GM21528 (cell line): ENCODE data around the gene SLF2.
"Not testable (repeated sequence)": the region's sequence is repeated elsewhere in the genome, so short reads cannot be mapped to it uniquely, and the experiment has no call there.

Source experiments
- ATAC-seq: cut with Tn5 transposase; IDR thresholded peaks from one replicate; pipeline ENCODE4 v1.9.1; 2021; ENCODE audit warnings: mild to moderate bottlenecking, moderate library complexity; ENCODE audit not compliant: unreplicated experiment, low FRiP score

The SLF2 gene

DNA sequence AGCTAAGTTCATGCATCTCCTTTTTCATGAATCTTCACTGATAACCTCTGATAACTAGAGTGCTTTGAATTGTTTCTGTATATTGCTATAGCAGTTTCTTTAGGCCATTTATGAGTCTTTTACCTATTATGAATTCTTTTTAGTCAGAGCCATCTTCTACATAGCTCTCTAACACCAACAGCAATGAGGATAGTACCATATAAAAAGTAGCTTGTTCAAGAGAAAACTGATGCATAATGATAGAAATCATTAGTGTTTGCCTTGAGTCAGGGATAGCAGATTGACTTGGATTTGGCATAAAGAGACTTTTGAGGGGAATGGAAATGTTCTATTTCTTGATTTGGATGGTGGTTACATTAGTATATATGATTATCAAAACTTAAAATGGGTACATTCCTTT lies 30.7 kb downstream of the SLF2 start:
- no peak for ATAC-seq

DNA sequence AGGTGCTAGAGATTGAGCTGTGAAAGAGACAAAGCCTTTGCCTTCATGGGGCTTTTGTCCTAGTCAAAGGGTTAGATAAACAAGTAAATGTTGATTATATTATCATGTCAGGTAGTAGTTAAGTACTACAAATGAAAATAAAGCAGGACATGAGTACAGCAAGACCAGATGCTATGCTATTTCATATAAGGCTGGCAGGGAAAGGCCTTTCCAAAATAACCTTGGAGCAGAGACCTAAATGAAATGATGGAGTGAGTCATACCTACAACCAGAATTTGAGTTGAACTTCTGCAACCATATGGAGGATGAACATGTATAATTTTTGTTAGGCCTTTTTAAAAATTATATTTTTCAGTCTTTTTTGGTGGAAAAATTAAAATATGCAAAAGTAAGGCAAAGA lies 33.0 kb downstream of the SLF2 start:
- ATAC-seq = no peak

DNA sequence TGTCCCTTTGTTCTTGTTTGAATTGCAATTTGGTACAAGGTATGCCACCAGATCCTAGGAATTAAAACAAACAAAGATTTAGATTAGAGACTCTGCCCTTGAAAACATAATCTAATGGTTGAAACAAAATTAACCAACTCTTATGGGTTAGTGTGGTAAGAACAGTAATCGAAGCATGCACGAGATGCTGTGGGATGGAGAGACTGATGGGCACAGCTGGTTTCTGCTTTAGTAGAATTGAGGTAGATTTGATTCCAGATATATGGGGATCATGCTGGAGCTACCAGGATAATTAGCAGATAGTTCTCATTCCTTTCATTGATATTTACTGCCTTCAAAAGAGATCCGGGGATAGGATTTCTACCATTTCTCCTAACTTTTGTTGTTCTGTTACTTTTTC lies 36.2 kb downstream of the SLF2 start:
- no peak for ATAC-seq

DNA sequence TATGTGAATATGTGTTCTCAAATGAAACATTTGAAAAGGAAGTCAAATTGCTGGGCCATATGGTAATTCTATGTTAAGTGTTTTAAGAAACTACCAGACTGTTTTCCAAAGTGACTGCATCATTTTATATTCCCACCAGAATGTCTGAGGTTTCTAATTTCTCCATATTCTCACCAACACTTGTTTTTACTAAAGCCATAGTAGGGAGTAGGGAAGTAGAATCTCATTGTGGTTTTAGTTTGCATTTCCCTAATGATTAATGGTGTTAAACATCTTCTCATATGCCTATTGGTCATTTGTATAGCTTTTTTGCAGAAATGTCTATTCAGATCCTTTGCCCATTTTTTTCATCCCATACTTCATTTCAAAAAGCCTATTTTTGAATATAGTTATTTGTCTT lies 47.5 kb downstream of the SLF2 start:
- ATAC-seq = no peak

DNA sequence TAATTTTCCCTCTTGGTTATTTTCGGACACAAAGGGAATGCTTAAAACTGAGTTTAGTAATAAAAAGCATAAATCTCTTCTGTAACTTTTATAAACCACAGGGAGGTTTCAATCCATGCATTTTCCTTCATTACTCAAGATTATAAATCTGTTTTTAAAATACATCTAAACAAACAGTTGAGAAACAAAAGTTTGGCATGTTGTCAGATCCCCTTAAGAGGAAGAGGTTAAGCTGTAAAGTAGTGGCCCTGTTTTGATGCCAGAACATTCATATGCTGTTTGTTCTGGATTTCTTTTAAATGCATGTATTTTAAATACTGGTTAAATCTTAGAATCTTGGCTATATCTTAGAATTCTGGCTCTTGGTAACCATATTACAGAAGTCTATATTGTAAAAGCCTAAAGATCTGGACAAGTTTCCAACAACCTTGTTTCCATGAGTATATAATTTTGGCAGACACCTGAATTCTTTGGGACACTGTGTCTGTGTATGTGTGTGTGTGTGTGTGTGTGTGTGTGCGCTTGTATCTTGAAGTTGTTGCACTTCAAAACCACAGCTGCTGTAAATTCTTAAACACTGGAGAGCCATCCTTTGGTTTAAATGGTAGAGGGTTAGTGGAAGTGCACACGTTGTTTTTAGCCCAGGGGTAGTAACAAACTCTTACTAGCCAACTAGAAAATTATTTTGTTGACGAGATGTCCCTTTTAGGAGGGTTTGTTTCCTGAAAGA lies 49.8 kb downstream of the SLF2 start:
- no peak for ATAC-seq

DNA sequence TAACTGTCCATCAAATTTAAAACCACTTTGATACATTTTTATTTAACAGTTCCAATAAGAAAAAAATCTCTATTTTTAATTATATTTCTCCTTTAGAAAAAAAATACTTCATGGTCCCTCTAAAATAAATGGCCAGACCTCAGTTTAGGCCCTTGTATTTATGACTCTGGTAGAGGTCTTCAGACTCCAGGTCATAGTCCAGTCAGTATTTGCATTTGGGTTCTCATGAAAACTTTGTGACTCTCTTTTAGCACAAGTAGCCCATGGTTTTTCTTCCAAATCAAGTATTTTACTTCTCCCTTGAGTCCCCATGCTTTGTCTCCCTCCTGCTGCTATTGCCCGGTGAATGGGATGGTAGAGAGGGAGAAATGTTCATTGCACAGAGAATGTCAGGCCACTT lies 51.1 kb downstream of the SLF2 start:
- ATAC-seq = no peak

DNA sequence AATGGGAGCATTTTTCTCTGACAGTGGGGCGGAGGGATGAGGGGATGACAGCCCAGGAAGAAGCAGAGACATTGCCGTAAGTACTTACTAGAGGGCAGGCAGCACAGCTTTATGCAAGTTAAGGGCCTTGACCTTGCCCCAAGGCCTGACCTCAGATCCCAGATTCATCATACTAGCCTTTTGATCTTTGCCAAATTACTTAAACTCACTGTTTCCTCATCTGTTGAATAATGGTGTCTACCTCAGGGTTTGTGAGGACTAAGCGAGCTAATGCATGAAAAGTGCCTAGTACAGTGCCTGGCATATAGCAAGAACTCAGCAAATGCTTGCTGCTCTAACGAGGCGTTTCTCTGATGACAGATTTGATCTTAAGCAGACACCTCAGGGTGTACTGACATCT lies 53.1 kb downstream of the SLF2 start:
- ATAC-seq = no peak

DNA sequence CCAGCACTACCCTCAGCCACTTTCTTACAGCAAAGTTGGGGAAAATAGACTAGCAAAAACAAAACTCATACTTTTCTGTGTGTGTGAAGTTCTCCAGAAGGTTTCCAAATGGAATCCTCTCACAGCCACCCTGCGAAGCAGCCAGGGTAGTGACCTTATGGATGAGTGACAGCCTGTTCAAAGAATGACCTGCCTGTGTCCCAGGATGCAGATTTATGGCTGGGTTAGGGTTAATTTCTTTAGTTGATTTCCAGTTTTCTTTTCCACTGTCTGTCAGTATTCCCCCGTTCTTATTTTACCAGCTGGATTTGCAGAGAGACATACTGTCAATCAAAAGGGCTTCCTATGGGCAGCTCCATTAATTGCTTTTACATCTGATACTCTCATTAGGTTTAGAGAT lies 54.1 kb downstream of the SLF2 start:
- no peak for ATAC-seq

DNA sequence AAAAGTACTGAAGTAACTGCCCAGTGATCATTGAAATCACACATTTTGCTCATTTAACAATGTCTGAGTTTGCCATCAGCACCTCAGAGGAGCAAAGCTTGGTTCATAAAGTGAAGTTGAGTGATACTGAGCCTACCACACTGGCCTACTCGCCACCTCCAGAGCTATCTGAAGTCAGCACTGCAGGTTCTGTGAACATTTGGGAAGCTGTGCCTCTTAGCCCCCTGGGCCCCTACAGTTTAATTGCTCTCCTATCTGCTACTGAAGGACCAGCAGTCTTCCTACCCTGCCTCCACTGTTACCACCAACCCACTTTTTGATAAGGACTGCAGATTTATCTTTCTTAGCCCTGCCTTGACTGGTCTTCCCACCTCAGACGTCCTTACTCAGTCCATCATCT lies 54.6 kb downstream of the SLF2 start:
- ATAC-seq = no peak

DNA sequence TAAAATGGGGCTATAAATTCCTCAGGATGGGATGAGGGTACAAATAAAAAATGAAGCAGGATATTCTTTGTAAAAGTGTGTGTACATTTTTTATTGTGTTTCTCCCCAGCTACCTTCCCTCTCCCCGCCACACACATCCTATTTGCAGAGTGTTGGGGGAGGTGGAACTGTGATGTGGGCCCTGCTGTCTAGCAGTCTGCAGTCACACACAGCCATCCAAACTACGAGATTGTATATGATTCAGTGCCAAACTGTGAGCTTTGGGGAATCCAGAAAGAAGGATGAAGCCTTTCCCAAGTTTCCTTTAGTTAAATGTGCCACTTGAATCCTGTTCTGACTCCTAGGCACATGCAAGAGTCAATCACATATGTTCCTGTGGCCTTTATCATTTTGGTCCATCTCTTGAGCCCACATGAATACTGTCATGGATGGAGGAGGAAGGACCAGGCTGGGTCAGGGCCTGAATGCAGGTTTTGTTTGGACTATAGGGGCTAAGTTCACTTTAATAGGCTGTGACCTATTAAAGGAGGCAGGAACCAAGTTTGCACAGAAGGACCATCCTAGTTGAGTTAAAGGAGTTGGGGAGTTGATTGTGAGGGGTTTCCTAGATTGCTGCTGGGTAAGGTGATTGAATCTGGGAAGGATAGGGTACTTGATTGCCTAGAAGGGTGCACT lies 55.4 kb downstream of the SLF2 start:
- no peak for ATAC-seq

DNA sequence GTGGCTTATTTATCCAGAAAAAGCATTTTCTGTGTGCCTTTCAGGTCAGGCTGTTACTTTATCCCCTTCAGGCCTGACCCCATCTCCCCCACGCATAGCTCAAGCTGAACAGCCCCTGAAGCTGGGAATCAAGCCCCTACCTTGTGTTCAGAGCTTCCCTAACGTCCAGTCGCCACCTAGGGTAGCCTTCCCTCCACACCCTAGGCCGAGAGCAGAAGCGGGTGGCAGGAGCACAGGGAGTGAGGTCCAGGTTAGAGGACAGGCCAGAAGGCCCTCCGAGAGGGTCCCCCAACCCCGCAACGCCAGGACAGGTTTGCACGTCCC lies 56.1 kb downstream of the SLF2 start:
- no peak for ATAC-seq

DNA sequence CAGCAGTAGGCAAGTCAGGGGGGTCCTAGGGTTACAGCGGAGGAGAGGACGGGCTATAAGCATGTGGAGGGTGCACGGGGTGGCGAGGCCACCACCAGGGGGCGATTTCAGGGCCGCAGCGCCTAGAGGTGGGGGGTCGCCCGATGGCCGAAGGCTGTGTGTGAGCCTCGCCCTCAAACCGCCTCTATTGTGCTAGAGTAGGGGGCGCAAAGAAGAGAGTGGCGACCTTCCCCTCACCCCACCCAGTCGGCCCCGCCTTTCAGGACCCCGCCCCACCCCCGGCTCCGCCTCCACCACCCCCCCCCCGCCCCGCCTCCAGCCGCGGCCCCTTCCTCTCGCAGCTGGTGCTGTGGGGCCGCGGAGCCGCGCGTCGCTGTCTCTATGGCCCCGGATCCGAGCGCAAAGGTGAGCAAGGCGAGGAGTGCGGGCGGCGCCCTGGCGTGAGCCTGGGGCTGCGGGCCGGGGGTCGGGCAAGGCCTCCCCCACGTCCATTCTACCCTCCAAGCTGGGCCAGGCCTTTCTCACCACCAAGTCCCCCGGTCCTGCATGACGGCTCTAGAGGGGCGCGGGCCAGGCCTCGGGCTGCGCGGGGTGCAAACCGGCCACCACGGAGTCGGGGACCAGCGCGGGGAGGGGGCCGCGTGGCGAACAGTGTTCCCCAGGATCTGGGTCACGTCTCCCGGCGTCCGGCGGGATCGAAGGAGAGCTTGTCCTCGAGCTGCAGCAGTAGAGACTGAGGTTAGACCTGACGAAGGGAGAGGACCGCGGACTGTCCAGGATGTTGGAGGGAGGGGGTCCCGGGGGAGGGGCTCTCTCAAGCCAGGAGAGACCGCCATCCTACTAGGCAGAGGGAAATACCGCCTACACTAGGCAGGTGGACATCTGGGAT lies 56.7 kb downstream of the SLF2 start, which contains the start of gene SEMA4G:
Gene SEMA4G (plus strand): TSS at position 318 of the 889 bp plus-strand sequence. CDS start 3,409 bp downstream, outside the sequence.
- ATAC-seq = no peak

DNA sequence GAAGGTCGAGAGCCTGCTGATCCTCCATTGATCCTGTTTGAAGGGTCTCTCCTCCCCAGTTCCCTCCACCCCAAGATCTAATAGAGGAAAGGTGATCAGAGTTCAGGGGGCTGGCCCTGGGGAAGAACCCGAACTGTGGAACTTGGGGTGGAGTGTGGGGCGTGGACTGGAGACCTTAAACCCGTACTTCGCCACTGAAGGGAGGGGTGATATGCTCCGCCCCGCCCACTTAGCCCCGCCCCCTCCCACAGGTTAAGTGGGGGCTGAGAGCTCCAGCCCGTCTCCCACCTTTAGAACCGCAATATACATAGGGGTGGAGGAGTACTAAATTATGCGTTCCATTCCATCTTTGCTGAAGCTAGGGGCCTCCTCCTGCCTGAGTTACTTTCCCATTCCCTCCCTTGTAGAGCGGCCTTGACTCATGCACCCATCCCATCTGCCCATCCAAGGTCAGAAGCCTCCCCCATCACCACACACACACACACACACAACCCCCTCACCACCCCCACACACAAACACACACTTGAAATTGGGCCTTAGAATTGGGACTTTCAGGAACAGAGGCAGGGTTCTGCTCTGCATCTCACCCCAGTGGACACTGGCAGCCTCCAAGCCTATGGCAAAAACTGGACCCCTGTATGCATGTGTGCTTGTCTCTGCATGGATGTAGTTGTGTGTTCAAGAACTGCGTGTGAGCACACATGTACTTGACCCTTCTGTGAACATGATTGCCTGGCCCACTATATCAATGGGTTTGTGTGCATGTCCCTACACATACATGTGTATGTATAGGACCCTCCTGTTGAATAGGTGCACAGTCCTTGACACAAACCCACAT lies 57.5 kb downstream of the SLF2 start:
- no peak for ATAC-seq

DNA sequence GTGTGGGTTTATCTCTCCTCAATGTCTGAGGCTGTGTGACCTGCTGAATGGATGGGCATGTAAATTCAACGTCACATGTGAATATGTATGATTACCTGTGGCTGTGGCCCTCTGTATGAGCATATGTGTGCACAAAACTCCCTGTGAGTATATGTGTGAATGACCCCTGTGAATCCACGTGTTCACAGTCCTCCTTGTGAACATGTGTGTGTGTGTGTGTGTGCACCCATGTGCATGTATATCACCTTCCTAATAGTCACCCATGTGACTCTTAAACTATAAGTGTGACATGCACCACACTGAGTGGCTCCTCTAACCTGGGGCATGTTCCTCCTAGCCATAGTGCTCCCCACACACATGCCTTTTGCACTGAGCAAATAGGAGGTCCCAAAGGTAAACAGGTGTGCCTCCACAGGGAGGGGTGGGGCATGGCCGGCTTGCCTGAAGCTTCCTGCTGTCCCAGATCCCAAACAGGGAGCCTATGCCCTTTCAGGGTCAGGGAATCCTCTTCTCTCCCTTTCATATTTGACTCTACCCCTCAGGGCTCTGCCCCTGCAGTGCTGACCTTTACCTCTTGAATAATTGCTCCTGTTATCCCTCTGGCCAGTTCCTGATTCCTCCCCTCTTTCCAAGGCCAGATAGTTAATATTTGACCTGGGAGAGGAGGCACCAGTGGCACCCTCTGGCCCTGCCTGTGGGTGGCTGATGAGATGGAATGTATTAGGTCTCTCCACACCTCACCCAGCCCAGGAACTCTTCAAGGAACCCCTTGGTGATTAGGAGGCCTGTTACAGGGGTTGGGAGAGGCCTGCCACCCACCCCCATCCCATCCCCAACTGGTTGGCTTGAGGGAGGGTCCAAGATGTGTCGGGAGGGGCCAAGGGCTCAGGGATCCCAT lies 58.4 kb downstream of the SLF2 start:
- ATAC-seq = no peak

DNA sequence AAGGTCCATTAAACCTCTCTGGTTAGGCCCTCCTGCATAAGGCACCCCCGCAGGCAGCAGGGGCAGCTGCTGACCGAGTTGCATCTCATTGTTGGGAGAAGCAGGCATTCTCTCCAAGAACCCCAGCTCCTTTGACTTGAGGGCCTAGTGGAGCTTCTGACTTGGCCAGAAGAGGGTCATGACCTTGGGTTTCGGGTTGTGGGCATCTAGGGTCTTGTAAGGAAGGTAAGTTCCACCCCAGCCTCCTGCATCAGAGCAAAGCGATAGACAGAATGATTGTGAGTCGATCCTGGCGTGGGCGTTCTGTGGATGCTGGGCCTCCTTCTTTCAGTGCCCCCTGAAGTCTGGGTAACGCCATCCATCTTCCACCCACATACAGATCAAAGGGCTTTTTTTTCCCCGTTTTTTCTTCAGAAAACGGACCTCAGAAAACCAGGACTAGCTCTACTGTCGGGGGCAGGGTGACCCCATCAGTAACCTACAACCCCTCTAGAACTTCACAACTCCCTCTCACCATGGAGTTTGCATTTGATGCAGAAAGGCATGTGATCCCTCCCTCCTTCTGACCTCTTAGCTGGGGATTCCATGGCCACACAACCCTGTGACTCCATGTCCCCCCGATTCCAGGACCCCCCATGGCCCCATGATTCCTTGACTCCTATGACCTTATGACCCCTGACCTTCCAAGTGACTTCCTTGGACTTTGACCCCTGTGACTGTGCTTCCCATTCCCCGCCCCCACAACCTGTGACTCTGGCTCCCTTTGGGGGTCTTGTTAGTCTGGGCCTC lies 59.5 kb downstream of the SLF2 start:
- ATAC-seq = no peak

DNA sequence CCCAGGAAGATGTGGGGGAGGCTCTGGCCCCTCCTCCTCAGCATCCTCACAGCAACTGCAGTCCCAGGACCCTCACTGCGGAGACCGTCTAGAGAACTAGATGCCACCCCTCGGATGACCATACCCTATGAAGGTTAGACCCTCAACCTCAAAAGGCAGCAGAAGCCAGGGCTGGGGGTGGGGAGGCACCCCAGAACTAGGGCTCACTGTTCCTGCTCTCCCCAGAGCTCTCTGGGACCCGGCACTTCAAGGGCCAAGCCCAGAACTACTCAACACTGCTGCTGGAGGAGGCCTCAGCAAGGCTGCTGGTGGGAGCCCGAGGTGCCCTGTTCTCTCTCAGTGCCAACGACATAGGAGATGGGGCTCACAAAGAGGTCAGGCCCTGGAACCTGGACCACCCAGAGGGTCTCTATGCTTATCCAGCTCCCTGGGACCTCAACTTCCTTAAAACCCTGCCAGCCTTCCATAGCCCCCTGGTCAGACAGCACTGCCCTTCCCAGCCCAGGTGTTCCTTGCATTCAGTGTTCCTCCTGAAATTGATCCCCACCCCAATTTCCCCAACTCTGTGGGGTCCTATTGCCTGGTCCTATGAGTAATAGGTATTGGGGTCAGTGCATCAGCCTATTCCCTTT lies 60.3 kb downstream of the SLF2 start:
- no peak for ATAC-seq

DNA sequence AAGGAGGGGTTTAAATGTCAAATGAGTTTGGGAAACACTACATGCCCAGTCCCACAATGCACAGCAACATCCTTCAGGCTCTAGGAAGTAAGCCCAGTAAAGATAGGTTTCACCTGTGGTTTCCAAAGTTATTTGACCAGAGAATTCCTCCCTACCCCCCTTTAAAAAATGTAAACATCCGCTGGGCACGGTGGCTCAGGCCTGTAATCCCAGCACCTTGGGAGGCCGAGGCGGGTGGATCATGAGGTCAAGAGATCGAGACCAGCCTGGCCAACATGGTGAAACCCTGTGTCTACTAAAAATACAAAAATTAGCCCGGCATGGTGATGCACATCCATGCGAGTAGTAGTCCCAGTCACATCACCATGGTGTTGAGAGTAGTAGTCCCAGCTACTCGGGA lies 62.6 kb downstream of the SLF2 start:
- ATAC-seq = not testable (repeated sequence)

DNA sequence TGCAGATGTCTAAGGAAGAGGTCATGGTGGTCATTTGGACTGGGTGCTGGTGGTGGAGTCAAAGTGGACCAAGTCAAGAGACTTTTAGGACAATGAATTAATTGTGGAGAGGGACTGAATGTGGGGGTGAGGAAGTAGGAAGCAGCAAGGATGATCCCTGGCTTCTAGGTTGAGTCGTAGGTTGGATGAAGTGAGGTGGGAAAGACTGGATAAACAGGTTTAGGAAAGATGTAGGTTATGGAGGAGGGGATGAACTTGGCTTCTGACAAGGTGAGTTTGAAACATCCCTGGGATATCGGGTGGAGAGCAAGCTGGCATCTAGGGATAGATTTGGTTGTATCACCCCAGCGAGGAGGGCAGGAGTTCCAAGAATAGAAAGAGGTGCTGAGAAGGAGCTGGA lies 64.1 kb downstream of the SLF2 start:
- ATAC-seq = no peak
